Measurements from ENCODE around the gene SERGEF. TPM values are rescaled to one million over a fixed set of nuclear protein-coding genes. Genes with fewer than 3 reads are reported as not detected.

SERGEF gene
- total RNA-seq, 4 donors from 2014 or later = 62.2 to 116 (median 83.5) TPM

GRCh38 chr11:17767301-17767885 is 245.5 kb downstream of the SERGEF start:
- Histone ChIP-seq H3K9me3 (no peaks in the 10 kb centered on the region), H3K4me3 (replicated peaks in 1 of 3) (no peak overlapping the region)
- TF ChIP-seq CTCF (IDR thresholded peaks at IDR 0.05) (no peak), POLR2A (IDR thresholded peaks at IDR 0.05) (no peak)

GRCh38 chr11:17766590-17766989 is 246.3 kb downstream of the SERGEF start:
- H3K4me1 ChIP-seq = no peaks in the 10 kb centered on the region
- no peaks in the 10 kb centered on the region for H3K9me3 ChIP-seq
- intact Hi-C loops (cut with DNase I) = no loop called here
- 74 to 80% methylated on average over 3 to 5 of the region's 5 CpGs for WGBS, 2 donors
- H3K36me3 ChIP-seq = no peaks in the 10 kb centered on the region
- TF ChIP-seq CTCF (IDR thresholded peaks at IDR 0.05) (no peak), POLR2A (IDR thresholded peaks at IDR 0.05) (no peak)
- H3K27ac ChIP-seq = no peak overlapping the region
- no peak for DNase-seq
- no peaks in the 10 kb centered on the region for H3K27me3 ChIP-seq
- no peak overlapping the region for H3K4me3 ChIP-seq (replicated peaks in 1 of 3)

More at GRCh38 chr11:17767301-17767885, 245.5 kb downstream of the SERGEF start:
- Histone ChIP-seq H3K27me3 (no peaks in the 10 kb centered on the region), H3K4me1 (no peaks in the 10 kb centered on the region), H3K27ac (no peak overlapping the region), H3K36me3 (no peaks in the 10 kb centered on the region)
- intact Hi-C loops (cut with DNase I) = no loop called here
- no peak for DNase-seq
- WGBS, 2 donors = 88 to 89% methylated on average over 7 of the region's 7 CpGs

GRCh38 chr11:17766073-17766359 is 246.8 kb downstream of the SERGEF start:
- H3K36me3 ChIP-seq = no peaks in the 10 kb centered on the region
- H3K9me3 ChIP-seq = no peaks in the 10 kb centered on the region
- DNase-seq = no peak
- intact Hi-C loops (cut with DNase I) = no loop called here
- no peaks in the 10 kb centered on the region for H3K4me1 ChIP-seq
- H3K4me3 ChIP-seq (replicated peaks in 1 of 3) = no peak overlapping the region
- no peaks in the 10 kb centered on the region for H3K27me3 ChIP-seq
- no peak overlapping the region for H3K27ac ChIP-seq
- TF ChIP-seq POLR2A (IDR thresholded peaks at IDR 0.05) (no peak), CTCF (IDR thresholded peaks at IDR 0.05) (no peak)
- 90 to 94% methylated on average over 8 of the region's 8 CpGs for WGBS, 2 donors

GRCh38 chr11:17765356-17766072 is 247.3 kb downstream of the SERGEF start:
- no peaks in the 10 kb centered on the region for H3K36me3 ChIP-seq
- H3K4me3 ChIP-seq (replicated peaks in 1 of 3) = no peak overlapping the region
- no peaks in the 10 kb centered on the region for H3K4me1 ChIP-seq
- no peak overlapping the region for H3K27ac ChIP-seq
- no peaks in the 10 kb centered on the region for H3K27me3 ChIP-seq
- WGBS, 2 donors = 75 to 86% methylated on average over 12 to 13 of the region's 13 CpGs
- DNase-seq = no peak
- intact Hi-C loops (cut with DNase I) = no loop called here
- H3K9me3 ChIP-seq = no peaks in the 10 kb centered on the region
- TF ChIP-seq CTCF (IDR thresholded peaks at IDR 0.05) (no peak), POLR2A (IDR thresholded peaks at IDR 0.05) (no peak)

- 68 to 75% methylated on average over 18 to 19 of the region's 19 CpGs for WGBS, 2 donors
- no peak for DNase-seq
Measured at GRCh38 chr11:17764446-17765218, 248.2 kb downstream of the SERGEF start.

More at GRCh38 chr11:17764446-17765218, 248.2 kb downstream of the SERGEF start:
- H3K4me1 ChIP-seq = no peaks in the 10 kb centered on the region
- H3K4me3 ChIP-seq (replicated peaks in 1 of 3) = no peak overlapping the region
- TF ChIP-seq CTCF (IDR thresholded peaks at IDR 0.05) (no peak), POLR2A (IDR thresholded peaks at IDR 0.05) (no peak)
- no peaks in the 10 kb centered on the region for H3K36me3 ChIP-seq
- H3K9me3 ChIP-seq = no peaks in the 10 kb centered on the region
- H3K27ac ChIP-seq = no peak overlapping the region
- no peaks in the 10 kb centered on the region for H3K27me3 ChIP-seq
- intact Hi-C loops (cut with DNase I) = no loop called here
